ENCODE data around the gene NPAS4.

Gene NPAS4

DNA sequence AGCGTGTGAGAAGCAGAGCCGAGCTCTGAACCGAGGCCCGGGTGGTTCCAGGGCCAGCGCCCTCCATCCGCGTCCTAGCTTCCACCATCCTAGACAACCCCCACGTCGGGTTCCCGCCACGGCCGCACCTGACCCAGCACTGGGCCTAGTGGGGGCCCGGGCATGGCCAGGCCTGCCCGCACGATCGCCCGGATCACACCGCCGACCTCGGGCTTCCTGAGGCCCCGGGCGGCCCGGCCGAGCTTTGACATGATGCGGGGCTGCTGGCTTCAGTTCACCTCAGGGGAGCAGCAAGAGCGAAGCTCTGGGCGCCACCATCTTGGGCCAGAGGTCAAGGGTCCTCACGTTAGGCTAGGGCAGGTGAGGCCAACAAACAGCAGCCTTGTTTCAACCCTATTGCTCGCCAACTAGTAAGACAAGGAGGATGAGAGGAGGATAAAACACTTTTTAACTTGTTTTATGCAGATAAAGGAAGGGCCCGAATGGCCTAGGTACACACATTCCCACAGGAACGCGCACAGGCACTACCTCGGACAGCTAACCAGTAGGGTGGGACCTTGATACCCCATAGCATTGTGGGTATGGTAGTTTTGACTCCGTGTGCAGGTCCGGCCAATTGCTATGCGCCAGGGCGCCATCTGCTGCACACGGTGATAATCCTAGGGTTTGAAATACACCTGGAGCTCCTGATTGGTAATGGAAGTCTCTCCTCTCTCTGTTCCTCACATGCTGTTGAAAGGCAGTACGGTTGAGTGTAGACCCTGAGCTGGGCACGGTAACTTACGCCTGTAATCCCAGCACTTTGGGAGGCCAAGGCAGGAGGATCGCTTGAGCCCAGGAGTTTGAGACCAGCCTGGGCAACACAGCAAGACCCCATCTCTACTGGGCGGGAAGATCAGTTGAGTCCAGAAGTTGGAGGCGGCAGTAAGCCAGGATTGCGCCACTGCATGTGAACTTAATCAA is 17.9 kb downstream of the NPAS4 start, which contains the start of gene MRPL11:
TSS of gene MRPL11 (minus strand) at position 345 of the 963 bp plus-strand sequence. CDS start at position 251, 94 bp downstream.
- no peak for TF ChIP-seq GATA2 (IDR thresholded peaks at IDR 0.05; ENCODE audit: low read depth, low read length)
- no peak for TF ChIP-seq GATA3 (IDR thresholded peaks at IDR 0.05; ENCODE audit: low read depth, low read length)

DNA sequence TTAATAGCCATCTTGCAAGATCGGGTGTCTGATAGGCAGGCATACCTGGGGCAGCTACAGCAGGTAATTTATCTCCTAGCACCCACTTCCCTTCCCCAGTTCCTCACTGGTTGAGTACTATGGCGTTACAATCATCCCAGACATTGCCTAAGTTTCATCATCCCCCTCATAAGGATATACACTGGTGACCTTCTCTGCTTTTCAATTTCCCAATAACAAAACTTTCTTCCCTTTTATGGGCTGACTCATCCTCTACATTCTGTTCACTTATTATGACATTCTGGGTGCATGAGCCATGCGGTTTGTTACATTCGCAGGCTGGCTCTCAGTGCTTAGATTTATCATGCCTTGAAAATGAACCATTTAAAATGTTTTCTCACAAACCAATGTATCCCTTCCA is 22.8 kb downstream of the NPAS4 start:
- TF ChIP-seq GATA3 (IDR thresholded peaks at IDR 0.05; ENCODE audit: low read depth, low read length) = no peak
- no peak for TF ChIP-seq GATA2 (IDR thresholded peaks at IDR 0.05; ENCODE audit: low read depth, low read length)

DNA sequence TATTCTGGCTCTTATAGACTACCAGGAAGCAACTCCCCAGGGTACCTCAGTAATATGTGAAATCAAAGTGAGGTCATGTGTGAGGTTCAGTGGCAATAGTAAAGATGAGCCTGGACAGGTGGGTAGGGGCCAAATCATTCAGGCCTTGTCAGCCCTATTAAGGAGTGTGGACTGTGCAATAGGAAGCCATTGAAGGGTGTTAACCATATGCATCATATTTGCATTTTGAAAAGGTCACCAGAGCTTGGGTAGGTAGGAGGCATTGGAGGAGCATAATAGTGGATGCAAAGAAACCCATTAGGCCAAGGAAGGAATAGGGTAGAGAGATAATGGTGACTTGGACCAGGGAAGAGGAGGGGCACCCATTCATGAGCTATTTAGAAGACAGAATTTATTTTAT is 26.2 kb downstream of the NPAS4 start:
- TF ChIP-seq GATA3 (IDR thresholded peaks at IDR 0.05; ENCODE audit: low read depth, low read length) (no peak), GATA2 (IDR thresholded peaks at IDR 0.05; ENCODE audit: low read depth, low read length) (no peak)

DNA sequence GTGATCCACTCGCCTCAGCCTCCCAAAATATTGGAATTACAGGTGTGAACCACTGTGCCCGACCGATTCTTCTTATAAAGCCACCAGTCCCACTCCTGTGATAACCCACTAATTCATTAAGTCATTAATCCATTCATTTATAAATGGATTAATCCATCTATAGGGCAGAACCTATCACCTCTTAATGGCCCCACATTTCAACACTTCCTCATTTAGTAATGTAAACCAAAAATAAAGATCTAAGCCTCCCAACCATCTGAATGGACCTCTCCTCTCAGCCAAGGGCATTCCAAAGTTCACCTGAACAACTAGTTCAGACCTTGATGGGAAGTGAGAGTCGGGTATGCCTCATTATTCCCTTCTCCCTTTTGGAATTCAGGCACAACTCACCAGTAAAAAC is 27.7 kb downstream of the NPAS4 start:
- no peak for TF ChIP-seq GATA2 (IDR thresholded peaks at IDR 0.05; ENCODE audit: low read depth, low read length)
- TF ChIP-seq GATA3 (IDR thresholded peaks at IDR 0.05; ENCODE audit: low read depth, low read length) = no peak

DNA sequence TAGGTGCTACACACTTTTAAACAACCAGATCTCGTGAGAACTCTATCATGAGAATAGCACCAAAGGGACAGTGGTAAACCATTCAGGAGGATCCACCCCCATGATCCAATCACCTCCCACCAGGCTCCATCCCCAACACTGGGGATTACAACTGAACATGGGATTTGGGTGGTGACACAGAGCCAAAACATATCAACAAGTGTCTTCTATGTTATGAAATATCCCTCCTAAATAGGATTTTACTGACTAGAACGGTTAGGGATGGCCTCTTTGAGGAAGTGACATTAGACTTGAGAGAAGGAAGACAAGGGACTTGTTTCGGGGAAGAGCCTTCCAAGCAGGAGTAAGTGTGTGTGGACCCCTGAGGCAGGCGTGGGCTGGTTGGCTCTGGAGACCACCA is 29.7 kb downstream of the NPAS4 start:
- TF ChIP-seq GATA2 (IDR thresholded peaks at IDR 0.05; ENCODE audit: low read depth, low read length) (no peak), GATA3 (IDR thresholded peaks at IDR 0.05; ENCODE audit: low read depth, low read length) (no peak)

DNA sequence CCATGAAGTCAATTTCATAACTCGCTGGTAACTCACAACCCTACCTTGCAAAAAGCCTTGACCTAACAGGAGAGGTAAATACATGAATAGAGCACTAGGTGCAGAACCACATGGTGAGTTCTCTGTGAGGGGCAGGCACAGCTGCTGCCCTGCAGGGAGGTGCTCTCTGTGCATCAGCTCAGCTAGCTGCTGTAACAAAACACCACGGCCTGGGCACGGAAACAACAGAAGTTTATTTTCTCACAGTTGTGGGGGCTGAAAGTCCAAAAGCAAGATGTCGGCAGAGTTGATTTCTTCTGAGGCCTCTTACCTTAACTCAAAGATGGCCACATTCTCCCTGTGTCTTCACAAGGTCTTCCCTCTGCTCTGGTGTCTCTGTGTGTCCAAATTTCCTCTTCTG is 30.8 kb downstream of the NPAS4 start:
- TF ChIP-seq GATA3 (IDR thresholded peaks at IDR 0.05; ENCODE audit: low read depth, low read length) = no peak
- TF ChIP-seq GATA2 (IDR thresholded peaks at IDR 0.05; ENCODE audit: low read depth, low read length) = no peak

DNA sequence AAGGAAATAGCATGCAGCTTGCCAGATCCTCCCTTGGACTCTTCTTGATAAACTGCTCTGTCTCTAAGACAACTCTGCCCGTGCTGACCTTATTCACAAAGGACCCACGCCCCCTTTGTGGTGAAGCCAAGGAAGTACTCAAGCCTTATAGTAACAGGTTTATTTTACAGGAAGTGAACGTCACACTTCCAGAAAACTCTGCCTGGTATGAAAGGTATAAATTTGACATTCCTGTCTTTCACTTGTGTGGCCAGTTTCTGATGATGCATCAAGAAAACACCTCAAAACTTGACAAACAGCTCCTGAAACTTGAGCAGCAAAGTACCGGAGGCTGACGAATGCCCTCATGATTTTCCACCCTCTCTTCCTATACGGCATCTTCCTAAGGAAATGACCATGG is 33.4 kb downstream of the NPAS4 start:
- TF ChIP-seq GATA3 (IDR thresholded peaks at IDR 0.05; ENCODE audit: low read depth, low read length) (no peak), GATA2 (IDR thresholded peaks at IDR 0.05; ENCODE audit: low read depth, low read length) (no peak)

DNA sequence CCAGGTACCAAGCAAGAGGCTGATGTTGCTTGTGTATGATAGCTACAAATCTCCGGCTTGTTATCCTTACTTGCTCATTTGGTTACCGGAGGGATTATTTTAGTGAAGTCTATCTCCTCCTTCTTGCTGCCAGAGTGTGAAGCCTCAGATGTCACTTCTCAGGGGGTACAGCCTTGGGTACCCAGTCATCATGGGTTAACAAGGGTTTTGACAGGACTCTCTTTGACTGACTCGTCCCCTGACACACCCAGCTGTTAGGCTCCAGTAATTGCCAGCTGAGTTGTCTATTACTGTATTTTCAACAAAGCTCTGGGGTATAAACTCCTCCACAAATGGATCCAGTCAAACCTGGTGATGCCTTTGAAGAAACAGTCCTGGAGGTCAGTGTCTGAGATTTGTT is 34.0 kb downstream of the NPAS4 start:
- TF ChIP-seq GATA3 (IDR thresholded peaks at IDR 0.05; ENCODE audit: low read depth, low read length) (no peak), GATA2 (IDR thresholded peaks at IDR 0.05; ENCODE audit: low read depth, low read length) (no peak)

DNA sequence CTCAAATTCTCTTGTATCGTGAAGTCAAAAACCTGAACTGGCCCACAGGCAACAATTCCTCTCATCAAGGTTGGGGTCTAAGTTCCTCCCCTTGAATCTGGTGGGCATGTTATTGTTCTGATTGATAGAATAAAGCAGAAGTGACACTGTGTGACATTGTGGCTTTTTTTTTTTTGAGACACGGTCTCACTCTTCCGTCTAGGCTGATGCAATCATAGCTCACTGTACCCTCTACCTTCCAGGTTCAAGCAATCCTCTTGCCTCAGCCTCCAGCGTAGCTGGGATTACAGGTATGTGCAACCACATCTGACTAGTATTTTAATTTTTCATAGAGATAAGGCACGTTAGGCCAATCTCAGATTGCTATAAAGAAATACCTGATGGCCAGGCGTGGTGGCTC is 37.0 kb downstream of the NPAS4 start:
- TF ChIP-seq GATA2 (IDR thresholded peaks at IDR 0.05; ENCODE audit: low read depth, low read length) (no peak), GATA3 (IDR thresholded peaks at IDR 0.05; ENCODE audit: low read depth, low read length) (no peak)

DNA sequence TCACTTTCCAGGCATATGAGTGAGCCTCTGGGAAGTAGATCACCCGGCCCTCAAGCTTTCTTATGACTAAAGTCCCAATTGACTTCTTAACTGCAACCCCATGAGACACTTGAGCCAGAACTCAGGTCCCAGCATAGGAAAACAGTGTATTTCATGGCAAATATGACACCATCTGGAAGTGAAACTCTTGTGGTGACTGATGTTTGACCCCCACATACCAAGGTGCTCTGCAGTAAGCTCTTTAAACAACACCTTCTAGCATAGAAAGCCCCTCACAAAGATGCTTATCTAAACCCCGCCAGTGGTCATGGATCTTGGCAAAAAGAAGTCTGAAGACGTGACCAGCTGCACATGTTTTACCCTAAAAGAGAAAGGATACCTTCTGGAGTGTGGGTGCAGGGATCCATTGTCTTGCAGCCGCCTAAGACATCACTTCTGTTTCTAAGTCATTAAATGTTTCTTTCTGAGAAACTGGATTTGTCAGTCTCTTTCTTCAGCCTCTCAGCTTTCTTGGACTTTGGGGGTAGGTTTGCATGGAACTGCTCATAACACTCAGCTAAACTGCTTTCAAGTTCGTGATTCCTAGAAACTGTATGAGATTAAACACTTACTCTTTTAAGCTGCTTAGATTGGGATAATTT is 38.4 kb downstream of the NPAS4 start:
- TF ChIP-seq GATA3 (IDR thresholded peaks at IDR 0.05; ENCODE audit: low read depth, low read length) (no peak), GATA2 (IDR thresholded peaks at IDR 0.05; ENCODE audit: low read depth, low read length) (no peak)

DNA sequence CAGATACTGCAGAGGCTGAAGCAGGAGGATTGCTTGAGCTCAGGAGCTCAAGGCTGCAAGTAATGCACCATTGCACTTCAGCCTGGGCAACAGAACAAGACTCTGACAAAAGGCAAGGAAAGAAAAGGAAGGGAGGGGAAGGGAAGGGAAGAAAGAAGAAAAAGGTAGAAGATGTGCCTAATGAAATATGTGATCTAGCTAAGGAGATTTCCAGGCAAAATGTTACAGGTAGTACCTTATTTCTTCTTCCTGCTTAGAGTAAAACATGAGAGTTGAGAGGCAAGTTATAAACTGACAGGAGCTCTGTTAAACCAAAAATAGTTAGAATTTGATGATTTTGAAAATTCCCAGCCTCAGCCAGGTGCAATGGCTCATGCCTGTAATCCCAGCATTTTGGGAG is 41.2 kb downstream of the NPAS4 start:
- TF ChIP-seq GATA3 (IDR thresholded peaks at IDR 0.05; ENCODE audit: low read depth, low read length) = no peak
- TF ChIP-seq GATA2 (IDR thresholded peaks at IDR 0.05; ENCODE audit: low read depth, low read length) = no peak

DNA sequence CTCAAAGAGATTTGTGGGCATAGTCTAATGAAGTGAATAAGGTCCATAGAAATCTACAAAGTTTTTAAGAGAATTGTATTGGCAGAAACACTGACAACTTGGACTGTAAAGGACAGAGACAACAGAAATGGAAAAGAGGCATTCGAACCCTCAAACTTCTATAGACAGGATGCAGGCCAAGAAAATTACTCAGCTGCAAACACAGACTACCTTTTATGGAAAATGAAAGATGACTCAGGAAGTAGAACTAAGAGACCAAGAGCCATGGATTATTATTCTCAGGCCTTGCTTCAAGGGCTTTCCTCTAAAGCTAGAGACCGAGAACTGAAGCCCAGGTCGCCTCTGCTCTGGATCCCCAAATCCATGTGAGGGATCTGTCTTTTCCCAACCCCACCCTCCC is 42.1 kb downstream of the NPAS4 start:
- TF ChIP-seq GATA3 (IDR thresholded peaks at IDR 0.05; ENCODE audit: low read depth, low read length) (no peak), GATA2 (IDR thresholded peaks at IDR 0.05; ENCODE audit: low read depth, low read length) (no peak)

DNA sequence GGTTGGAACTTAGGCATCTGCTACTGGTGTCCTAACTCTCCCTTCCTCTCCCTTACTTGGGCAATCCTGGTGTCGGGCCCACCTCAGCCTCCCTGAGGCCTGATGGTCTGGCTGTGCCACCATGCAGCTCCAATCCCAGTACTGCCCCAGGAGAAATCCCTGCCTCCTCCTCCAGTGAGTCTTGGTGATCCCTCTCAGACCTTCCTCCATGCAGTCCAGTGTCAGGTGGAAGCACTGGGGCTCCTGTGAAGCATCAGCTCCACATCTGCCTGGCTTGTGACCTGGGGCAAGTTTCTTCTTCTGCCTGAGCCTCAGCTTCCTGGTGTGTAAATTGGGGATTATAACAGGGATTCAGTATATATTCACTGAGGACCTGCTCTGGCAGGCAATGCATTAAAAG is 44.1 kb downstream of the NPAS4 start:
- TF ChIP-seq GATA2 (IDR thresholded peaks at IDR 0.05; ENCODE audit: low read depth, low read length) = no peak
- no peak for TF ChIP-seq GATA3 (IDR thresholded peaks at IDR 0.05; ENCODE audit: low read depth, low read length)

DNA sequence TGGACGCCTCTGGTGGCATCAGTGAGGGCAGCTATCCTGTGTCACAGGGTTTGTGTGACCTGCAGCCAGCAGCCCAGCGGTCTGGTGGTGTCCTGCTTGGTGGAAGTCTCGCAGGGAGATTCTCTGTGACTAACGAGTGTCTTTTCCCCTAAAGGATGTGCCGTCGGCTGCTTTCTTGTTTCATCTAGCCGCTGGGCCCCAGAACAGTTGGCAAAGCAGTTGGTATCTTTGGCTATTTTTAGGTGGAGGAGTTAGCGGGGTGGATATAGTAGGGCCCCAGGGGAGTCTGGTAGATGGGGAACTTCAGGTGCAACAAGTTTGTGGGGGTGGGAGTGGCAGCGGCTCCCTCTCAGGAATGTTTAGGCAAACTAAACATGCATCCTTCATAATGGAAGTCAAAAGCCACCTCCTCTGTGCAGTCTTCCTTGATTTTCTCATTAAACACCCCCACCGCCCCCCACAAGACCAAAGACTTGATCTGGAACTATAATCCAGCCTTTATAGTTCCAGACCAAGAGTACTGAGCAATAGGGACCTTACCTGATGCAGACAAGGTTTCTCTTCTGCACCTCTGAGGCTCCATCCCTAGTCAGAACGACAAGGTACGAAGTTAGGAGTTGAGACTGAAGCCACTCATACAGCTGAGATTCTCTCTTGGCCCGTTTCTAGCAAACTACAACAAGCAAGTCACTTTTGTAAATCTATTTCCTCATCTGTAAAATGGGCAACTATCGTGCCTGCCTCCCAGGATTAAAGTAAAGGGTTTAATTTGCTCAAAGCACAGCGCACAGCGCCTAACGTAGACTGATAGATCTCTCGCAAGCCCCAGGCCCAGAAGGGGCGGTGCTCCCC is 44.8 kb downstream of the NPAS4 start:
- TF ChIP-seq GATA3 (IDR thresholded peaks at IDR 0.05; ENCODE audit: low read depth, low read length) (no peak), GATA2 (IDR thresholded peaks at IDR 0.05; ENCODE audit: low read depth, low read length) (no peak)
